Fibroblast of mammary gland (primary cell): ENCODE data around the gene ADGRD1.
"Not testable (repeated sequence)": the region's sequence is repeated elsewhere in the genome, so short reads cannot be mapped to it uniquely, and the experiment has no call there.

Experiments used
- DNase-seq: peaks from one replicate; pipeline ENCODE4 v3.0.0-alpha.2; 2010; ENCODE audit warnings: low read depth
- H3K4me3 ChIP-seq: 2 replicates; pipeline ENCODE4 v1.5.1; 2011; ENCODE audit warnings: low read depth, mild to moderate bottlenecking, low read length, moderate library complexity; ENCODE audit not compliant: control insufficient read depth
- CTCF ChIP-seq: conservative IDR thresholded peaks from 2 replicates; pipeline ENCODE4 v1.5.1; 2011; ENCODE audit warnings: low read depth, low read length, inconsistent platforms; ENCODE audit not compliant: control insufficient read depth, insufficient read depth

Gene ADGRD1

GRCh38 chr12:130953771-130954543 lies at the start of gene ADGRD1:
ADGRD1 (plus strand) TSS chr12:130953907; CDS start chr12:130954466, 559 bp downstream.
- TF ChIP-seq CTCF: no peak
- DNase-seq: peak; percentile 47
- no peak within 1 kb of the TSS for H3K4me3 ChIP-seq

GRCh38 chr12:130904064-130904463 lies 49.6 kb upstream of the ADGRD1 start:
- no peak for TF ChIP-seq CTCF
- no peak for DNase-seq

GRCh38 chr12:130904936-130905455 lies 48.7 kb upstream of the ADGRD1 start:
- H3K4me3 ChIP-seq, DNase-seq: not testable (repeated sequence)

More at GRCh38 chr12:130904064-130904463, 49.6 kb upstream of the ADGRD1 start:
- H3K4me3 ChIP-seq: no peak overlapping the region

- DNase-seq: no peak
- no peak overlapping the region for H3K4me3 ChIP-seq
- TF ChIP-seq CTCF: no peak
Observed at GRCh38 chr12:130909111-130909510, 44.6 kb upstream of the ADGRD1 start.

GRCh38 chr12:130911193-130911592 lies 42.5 kb upstream of the ADGRD1 start:
- no peak overlapping the region for H3K4me3 ChIP-seq
- DNase-seq: no peak
- no peak for TF ChIP-seq CTCF

GRCh38 chr12:130911933-130912332 lies 41.8 kb upstream of the ADGRD1 start:
- no peak for TF ChIP-seq CTCF
- H3K4me3 ChIP-seq: no peak overlapping the region
- DNase-seq: no peak

GRCh38 chr12:130916241-130916911 lies 37.3 kb upstream of the ADGRD1 start:
- peak; percentile 60 for DNase-seq
- H3K4me3 ChIP-seq: no peak overlapping the region

More at GRCh38 chr12:130916241-130916911, 37.3 kb upstream of the ADGRD1 start:
- peak; percentile 91 for TF ChIP-seq CTCF
